ENCODE data around the gene OR13C3. TPM values are rescaled to one million over a fixed set of nuclear protein-coding genes. Genes with fewer than 3 reads are reported as not detected.

OR13C3 gene
- total RNA-seq, 2 experiments from 2014 or later = not detected

- H3K4me1 Mint-ChIP-seq (ENCODE audit: low read depth) = no peaks in the 10 kb centered on the region
- H3K4me3 Mint-ChIP-seq = no peak overlapping the region
- no peaks in the 10 kb centered on the region for H3K36me3 Mint-ChIP-seq (ENCODE audit: low read depth)
- H3K4me3 ChIP-seq (ENCODE audit: low read length) = no peak overlapping the region
- ATAC-seq (ENCODE audit: poor library complexity) (no peak), DNase-seq (no peak)
- H3K27ac ChIP-seq (ENCODE audit: low read depth in 1 of 2, low read length in 2 of 2) = no peak overlapping the region
- intact Hi-C loops (cut with DNase I, micrococcal nuclease) = no loop called here
- H3K27me3 Mint-ChIP-seq = no peaks in the 10 kb centered on the region
- no peaks in the 10 kb centered on the region for H3K27me3 ChIP-seq (ENCODE audit: control insufficient read depth in 1 of 2, insufficient read depth in 2 of 2, low read length in 2 of 2)
- POLR2A ChIA-PET = no interaction called here
- no peak overlapping the region for H3K27ac Mint-ChIP-seq
- TF ChIP-seq, protein P1, sequence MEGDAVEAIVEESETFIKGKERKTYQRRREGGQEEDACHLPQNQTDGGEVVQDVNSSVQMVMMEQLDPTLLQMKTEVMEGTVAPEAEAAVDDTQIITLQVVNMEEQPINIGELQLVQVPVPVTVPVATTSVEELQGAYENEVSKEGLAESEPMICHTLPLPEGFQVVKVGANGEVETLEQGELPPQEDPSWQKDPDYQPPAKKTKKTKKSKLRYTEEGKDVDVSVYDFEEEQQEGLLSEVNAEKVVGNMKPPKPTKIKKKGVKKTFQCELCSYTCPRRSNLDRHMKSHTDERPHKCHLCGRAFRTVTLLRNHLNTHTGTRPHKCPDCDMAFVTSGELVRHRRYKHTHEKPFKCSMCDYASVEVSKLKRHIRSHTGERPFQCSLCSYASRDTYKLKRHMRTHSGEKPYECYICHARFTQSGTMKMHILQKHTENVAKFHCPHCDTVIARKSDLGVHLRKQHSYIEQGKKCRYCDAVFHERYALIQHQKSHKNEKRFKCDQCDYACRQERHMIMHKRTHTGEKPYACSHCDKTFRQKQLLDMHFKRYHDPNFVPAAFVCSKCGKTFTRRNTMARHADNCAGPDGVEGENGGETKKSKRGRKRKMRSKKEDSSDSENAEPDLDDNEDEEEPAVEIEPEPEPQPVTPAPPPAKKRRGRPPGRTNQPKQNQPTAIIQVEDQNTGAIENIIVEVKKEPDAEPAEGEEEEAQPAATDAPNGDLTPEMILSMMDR (IDR thresholded peaks at IDR 0.05) = no peak
- H3K4me1 ChIP-seq (ENCODE audit: insufficient read depth, low read length) = no peaks in the 10 kb centered on the region
- H3K9me3 Mint-ChIP-seq = peaks cover 2% of the 10 kb centered on the region
- peaks cover 0 to 5% of the 10 kb centered on the region in 2 experiments for H3K9me3 ChIP-seq (ENCODE audit: control insufficient read depth in 1 of 2, insufficient read depth in 1 of 2, low read length in 2 of 2)
- CTCF ChIA-PET = no interaction called here
- no peaks in the 10 kb centered on the region for H3K36me3 ChIP-seq (ENCODE audit: insufficient read depth, low read length)
These were observed 27.7 kb upstream of the OR13C3 start for GRCh38 chr9:104564358-104564757.

DNA sequence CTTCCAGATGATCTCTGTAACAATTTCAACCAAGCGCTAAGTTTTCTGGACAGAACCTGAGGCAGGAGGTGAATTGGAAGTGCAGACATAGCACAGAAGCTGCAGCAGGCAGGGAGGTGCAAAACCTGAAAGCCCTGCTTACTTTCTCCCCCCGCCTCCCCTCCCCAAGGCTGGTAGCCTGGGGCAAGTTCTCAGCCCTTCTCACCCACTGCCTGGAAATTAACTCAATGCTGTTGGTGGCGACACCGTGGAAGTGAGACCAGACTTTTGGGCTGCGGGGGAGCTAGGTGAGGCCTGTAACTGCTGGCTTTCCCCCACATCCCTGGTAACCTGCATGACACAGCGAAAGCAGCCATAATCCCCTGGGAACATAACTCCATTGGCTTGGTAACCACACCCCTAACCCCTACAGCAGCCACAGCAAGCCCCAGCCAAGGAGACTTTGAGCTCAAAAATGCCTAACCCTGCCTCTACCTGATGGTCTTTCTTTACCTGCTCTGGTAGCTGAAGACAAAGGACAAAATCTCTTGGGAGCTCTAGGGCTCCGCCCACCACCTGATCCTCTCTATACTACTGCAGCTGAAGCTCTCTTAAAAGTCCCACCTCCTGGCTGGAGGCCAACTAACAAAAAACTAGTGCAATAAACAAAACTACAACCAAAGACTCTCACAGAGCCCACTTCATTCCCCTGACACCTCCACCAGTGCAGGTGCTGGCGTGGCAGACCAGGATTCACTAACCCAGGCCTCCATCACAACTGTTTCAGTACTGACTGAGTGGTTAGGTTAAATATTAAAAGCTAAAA lies 20.4 kb upstream of the OR13C3 start:
- Histone ChIP-seq H3K4me1 (ENCODE audit: insufficient read depth, low read length) (no peaks in the 10 kb centered on the region), H3K27ac (ENCODE audit: low read depth in 1 of 2, low read length in 2 of 2) (no peak overlapping the region), H3K9me3 (ENCODE audit: control insufficient read depth in 1 of 2, insufficient read depth in 1 of 2, low read length in 2 of 2) (peaks cover 0 to 8% of the 10 kb centered on the region in 2 experiments), H3K4me3 (ENCODE audit: low read length) (no peak overlapping the region), H3K27me3 (ENCODE audit: control insufficient read depth in 1 of 2, insufficient read depth in 2 of 2, low read length in 2 of 2) (no peaks in the 10 kb centered on the region), H3K36me3 (ENCODE audit: insufficient read depth, low read length) (no peaks in the 10 kb centered on the region)
- Mint-ChIP-seq H3K36me3 (ENCODE audit: low read depth) (no peaks in the 10 kb centered on the region), H3K27ac (no peak overlapping the region), H3K9me3 (peaks cover 2% of the 10 kb centered on the region), H3K4me1 (ENCODE audit: low read depth) (no peaks in the 10 kb centered on the region), H3K4me3 (no peak overlapping the region), H3K27me3 (no peaks in the 10 kb centered on the region)
- ChIA-PET CTCF (no interaction called here), POLR2A (no interaction called here)
- intact Hi-C loops (cut with DNase I, micrococcal nuclease) = no loop called here
- TF ChIP-seq, protein P1 (IDR thresholded peaks at IDR 0.05) = no peak
- ATAC-seq (ENCODE audit: poor library complexity) (no peak), DNase-seq (no peak)

- intact Hi-C loops (cut with DNase I, micrococcal nuclease) = no loop called here
- Mint-ChIP-seq H3K4me3 (no peak overlapping the region), H3K9me3 (no peaks in the 10 kb centered on the region), H3K27ac (no peak overlapping the region), H3K4me1 (ENCODE audit: low read depth) (no peaks in the 10 kb centered on the region), H3K36me3 (ENCODE audit: low read depth) (no peaks in the 10 kb centered on the region), H3K27me3 (no peaks in the 10 kb centered on the region)
- H3K27ac ChIP-seq (ENCODE audit: low read depth in 1 of 2, low read length in 2 of 2) = no peak overlapping the region
- DNase-seq (no peak), ATAC-seq (ENCODE audit: poor library complexity) (no peak)
- H3K4me1 ChIP-seq (ENCODE audit: insufficient read depth, low read length) = no peaks in the 10 kb centered on the region
- no peaks in the 10 kb centered on the region for H3K27me3 ChIP-seq (ENCODE audit: control insufficient read depth in 1 of 2, insufficient read depth in 2 of 2, low read length in 2 of 2)
- no peaks in the 10 kb centered on the region for H3K36me3 ChIP-seq (ENCODE audit: insufficient read depth, low read length)
- peaks cover 0 to 8% of the 10 kb centered on the region in 2 experiments for H3K9me3 ChIP-seq (ENCODE audit: control insufficient read depth in 1 of 2, insufficient read depth in 1 of 2, low read length in 2 of 2)
- H3K4me3 ChIP-seq (ENCODE audit: low read length) = no peak overlapping the region
- POLR2A ChIA-PET = no interaction called here
- CTCF ChIA-PET = no interaction called here
- TF ChIP-seq, protein P1 (IDR thresholded peaks at IDR 0.05) = no peak
These were observed 18.9 kb upstream of the OR13C3 start for GRCh38 chr9:104555521-104555920.
